Measurements from ENCODE around the gene TOP2B.

TOP2B gene

DNA sequence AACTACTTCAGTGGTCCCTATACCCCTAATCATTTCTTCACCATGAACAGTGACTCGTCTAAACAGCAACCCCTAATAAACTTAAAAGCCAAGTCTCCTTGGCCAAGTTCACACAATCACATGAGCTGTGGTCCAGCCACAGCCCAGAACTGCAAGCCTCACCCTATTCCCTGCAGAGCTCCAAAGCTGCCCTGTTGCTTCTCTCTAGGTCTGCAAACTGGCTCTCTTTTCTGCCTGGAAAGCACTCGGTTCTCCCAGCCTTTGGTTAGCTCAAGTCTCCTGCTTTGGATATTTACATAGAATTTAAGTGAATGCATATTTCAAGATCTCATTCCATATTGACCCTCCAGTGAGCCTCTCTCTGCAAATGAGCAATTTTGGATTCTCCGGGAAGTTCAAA, 107.0 kb downstream of the TOP2B start:
- DNase-seq (ENCODE audit: low read depth) = no peak
- no peak overlapping the region for H3K4me3 ChIP-seq (ENCODE audit: low read length)
- TF ChIP-seq, protein P1, sequence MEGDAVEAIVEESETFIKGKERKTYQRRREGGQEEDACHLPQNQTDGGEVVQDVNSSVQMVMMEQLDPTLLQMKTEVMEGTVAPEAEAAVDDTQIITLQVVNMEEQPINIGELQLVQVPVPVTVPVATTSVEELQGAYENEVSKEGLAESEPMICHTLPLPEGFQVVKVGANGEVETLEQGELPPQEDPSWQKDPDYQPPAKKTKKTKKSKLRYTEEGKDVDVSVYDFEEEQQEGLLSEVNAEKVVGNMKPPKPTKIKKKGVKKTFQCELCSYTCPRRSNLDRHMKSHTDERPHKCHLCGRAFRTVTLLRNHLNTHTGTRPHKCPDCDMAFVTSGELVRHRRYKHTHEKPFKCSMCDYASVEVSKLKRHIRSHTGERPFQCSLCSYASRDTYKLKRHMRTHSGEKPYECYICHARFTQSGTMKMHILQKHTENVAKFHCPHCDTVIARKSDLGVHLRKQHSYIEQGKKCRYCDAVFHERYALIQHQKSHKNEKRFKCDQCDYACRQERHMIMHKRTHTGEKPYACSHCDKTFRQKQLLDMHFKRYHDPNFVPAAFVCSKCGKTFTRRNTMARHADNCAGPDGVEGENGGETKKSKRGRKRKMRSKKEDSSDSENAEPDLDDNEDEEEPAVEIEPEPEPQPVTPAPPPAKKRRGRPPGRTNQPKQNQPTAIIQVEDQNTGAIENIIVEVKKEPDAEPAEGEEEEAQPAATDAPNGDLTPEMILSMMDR (IDR thresholded peaks at IDR 0.05; ENCODE audit: insufficient read depth, low read depth, low read length, missing control alignments) = no peak

DNA sequence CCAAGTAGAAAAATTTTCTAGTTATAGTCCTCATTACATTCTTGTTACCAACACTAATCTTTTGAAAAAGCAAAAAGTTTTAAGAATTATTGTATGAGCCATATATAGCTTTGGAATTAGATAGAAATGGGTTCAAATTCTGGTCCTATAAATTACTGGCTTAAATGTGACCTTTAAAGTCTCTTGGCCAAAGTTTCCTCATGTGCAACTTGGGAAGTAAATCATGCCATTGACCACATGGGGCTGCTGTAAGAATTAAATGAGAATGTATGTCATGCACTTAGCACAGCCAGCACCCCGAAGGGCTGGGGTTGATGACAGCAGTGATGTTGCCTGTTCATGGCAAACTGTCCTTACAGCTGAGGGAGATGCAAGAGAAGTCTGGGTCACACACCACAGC, 108.3 kb downstream of the TOP2B start:
- DNase-seq (ENCODE audit: low read depth) = no peak
- H3K4me3 ChIP-seq (ENCODE audit: low read length) = no peak overlapping the region
- TF ChIP-seq, protein P1 (IDR thresholded peaks at IDR 0.05; ENCODE audit: insufficient read depth, low read depth, low read length, missing control alignments) = no peak

DNA sequence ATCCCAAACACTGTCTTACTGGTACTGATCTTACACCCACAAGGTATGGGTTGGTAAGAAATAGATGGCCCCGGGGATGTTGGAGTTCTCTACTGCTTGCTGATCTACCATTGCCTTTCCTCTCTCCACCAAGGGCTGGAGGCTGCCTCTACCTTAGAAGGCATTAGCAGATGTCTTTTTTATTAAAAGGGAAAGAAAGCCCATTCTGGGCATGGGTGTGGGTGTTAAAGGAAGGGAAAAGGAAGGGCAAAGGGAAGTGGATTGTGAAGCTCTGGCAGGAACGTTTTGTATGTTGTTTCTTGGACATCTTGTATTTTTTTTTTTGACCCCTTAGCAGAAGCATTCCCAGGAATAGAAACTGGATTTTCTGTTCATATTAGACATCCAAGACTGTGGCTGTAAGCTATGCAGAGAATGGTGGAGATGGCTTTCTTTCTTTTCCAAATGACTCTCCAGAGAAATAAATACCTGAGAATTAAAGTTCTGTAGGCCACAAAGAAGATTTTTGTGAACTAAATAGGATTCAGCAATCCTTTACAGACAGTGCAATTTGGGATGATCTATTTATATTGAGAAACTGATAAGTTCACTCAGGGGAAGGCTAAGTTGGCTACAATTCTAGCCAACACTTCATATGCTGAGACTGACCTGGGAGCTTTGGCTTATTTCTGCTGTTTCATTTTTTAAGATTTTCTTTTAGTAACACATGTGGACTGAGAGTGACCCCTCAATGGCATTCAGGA, 108.8 kb downstream of the TOP2B start:
- TF ChIP-seq, protein P1 (IDR thresholded peaks at IDR 0.05; ENCODE audit: insufficient read depth, low read depth, low read length, missing control alignments) = no peak
- H3K4me3 ChIP-seq (ENCODE audit: low read length) = no peak overlapping the region
- DNase-seq (ENCODE audit: low read depth) = no peak

GRCh38 chr3:25554376-25554775, 110.3 kb downstream of the TOP2B start:
- TF ChIP-seq, protein P1 (IDR thresholded peaks at IDR 0.05; ENCODE audit: insufficient read depth, low read depth, low read length, missing control alignments) = no peak
- H3K4me3 ChIP-seq (ENCODE audit: low read length) = no peak overlapping the region
- no peak for DNase-seq (ENCODE audit: low read depth)

DNA sequence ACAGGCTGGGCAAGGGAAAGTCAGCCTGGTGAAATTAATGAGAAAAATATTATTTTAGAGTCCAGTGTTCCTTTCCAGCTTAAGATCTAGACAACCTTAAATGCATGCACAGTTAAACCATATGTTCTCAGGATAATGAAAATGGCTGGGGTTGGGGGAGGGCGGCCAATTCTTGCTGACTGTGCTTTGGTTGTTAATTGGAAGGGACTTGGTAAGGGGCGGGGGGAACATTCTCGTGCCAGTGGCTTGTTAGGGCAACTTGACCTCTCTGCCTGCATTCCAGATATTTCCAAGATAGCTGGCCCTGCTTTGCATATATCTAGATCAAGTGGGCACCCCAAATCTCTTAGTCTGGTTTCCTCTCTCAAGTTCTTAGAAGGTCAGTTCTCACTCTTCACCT, 112.5 kb downstream of the TOP2B start:
- TF ChIP-seq, protein P1 (IDR thresholded peaks at IDR 0.05; ENCODE audit: insufficient read depth, low read depth, low read length, missing control alignments) = no peak
- no peak overlapping the region for H3K4me3 ChIP-seq (ENCODE audit: low read length)
- no peak for DNase-seq (ENCODE audit: low read depth)

- no peak overlapping the region for H3K4me3 ChIP-seq (ENCODE audit: low read length)
- TF ChIP-seq, protein P1 (IDR thresholded peaks at IDR 0.05; ENCODE audit: insufficient read depth, low read depth, low read length, missing control alignments) = no peak
- DNase-seq (ENCODE audit: low read depth) = peak; percentile 70
Measured at GRCh38 chr3:25548836-25549235, 115.9 kb downstream of the TOP2B start.

Measured in epithelial cell of esophagus (primary cell).